PC-3 (cell line): ENCODE results near the gene HYAL2.

Source experiments
- CTCF ChIP-seq: fragments of 300-600 bp; sonication (generic); conservative IDR thresholded peaks from 2 replicates; pipeline ENCODE4 v1.5.1; 2017; ENCODE audit warnings: antibody characterized with exemption, low read depth, mild to moderate bottlenecking, low read length
- EZH2phosphoT487 ChIP-seq: fragments of 300-600 bp; sonication (generic); IDR thresholded peaks from 2 replicates; pipeline ENCODE4 v1.6.1; 2018; ENCODE audit warnings: mild to moderate bottlenecking, antibody characterized with exemption, low read length, borderline replicate concordance

DNA sequence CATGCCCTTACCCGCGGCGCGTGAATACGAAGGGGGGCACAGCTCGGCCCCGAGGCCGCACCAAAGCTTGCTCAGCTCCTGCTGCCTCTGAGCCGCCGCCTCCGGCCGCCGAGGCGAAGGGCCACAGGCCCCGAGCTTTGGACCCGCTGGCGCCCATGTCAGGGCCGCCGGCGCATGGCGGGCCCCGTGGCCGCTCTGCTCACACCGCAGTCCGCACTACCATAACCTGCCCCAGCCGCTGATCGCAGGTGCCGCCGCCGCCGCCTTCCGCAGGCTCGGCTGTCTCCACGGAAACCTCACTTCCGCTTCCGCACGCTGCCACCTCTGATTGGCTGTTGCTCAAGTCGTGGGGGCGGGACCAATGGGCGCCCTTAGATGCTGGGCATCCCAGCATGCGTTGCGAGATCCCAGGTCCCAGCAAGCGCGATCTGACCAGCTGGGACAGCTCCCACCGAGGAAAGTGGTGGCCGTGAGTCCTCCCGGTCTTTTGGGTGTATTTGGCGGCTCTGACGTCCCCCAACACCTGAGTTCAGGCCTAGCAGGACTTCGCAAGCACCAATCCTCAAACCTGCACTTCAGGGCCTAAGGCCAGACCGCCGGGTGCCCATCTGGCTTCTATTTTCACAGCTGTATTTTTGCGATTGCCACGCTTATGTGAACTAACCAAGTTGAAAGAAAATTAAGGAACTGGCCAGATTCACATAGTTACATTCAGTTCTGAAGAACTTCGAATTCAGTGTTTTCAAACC lies 5.6 kb upstream of the HYAL2 start, which contains the start of gene TUSC2:
- TF ChIP-seq EZH2phosphoT487: no peak
- no peak for TF ChIP-seq CTCF
